MCF 10A (cell line): ENCODE measurements around the gene GPC4. TPM values are rescaled to one million over a fixed set of nuclear protein-coding genes. Genes with fewer than 3 reads are reported as not detected.

Source experiments
- BruUV-seq: library from RNA; stranded (reverse); fragments of 400-500 nt; replicated peaks from 2 replicates; lab custom pipeline; 2021; lab: Mats Ljungman, UMichigan
- CTCF ChIA-PET: fragments of 300-600 bp; sonication (Branson Sonifier 250); formaldehyde crosslinking; extraction: SDS; loops from one replicate; lab custom pipeline; 2021; ENCODE audit warnings: antibody characterized with exemption, inconsistent platforms; lab: Yijun Ruan, JAX
- POLR2A ChIA-PET: fragments of 300-600, 350-650 bp; sonication (Branson Sonifier 250); formaldehyde crosslinking; extraction: SDS; loops from one replicate; lab custom pipeline; 2020; ENCODE audit warnings: antibody characterized with exemption, inconsistent platforms; lab: Yijun Ruan, JAX
- DNase-seq: peaks from one replicate; pipeline ENCODE4 v3.0.0-alpha.2; 2018; ENCODE audit not compliant: unreplicated experiment
- H3K27ac Mint-ChIP-seq: one replicate; pipeline ENCODE4 v1.8.0; 2022; ENCODE audit warnings: mild to moderate bottlenecking, low read depth, mixed read lengths; ENCODE audit not compliant: unreplicated experiment
- H3K27me3 Mint-ChIP-seq: one replicate; pipeline ENCODE4 v1.8.0; 2022; ENCODE audit warnings: mixed read lengths; ENCODE audit not compliant: insufficient read depth, unreplicated experiment
- H3K36me3 Mint-ChIP-seq: one replicate; pipeline ENCODE4 v1.8.0; 2022; ENCODE audit warnings: mild to moderate bottlenecking, moderate library complexity, mixed read lengths; ENCODE audit not compliant: insufficient read depth, unreplicated experiment
- H3K4me1 Mint-ChIP-seq: one replicate; pipeline ENCODE4 v1.8.0; 2022; ENCODE audit warnings: mixed read lengths; ENCODE audit not compliant: insufficient read depth, unreplicated experiment
- H3K4me3 Mint-ChIP-seq: one replicate; pipeline ENCODE4 v1.8.0; 2022; ENCODE audit warnings: mild to moderate bottlenecking, moderate library complexity, mixed read lengths; ENCODE audit not compliant: unreplicated experiment
- H3K9me3 Mint-ChIP-seq: one replicate; pipeline ENCODE4 v1.8.0; 2022; ENCODE audit warnings: mixed read lengths; ENCODE audit not compliant: unreplicated experiment
- CTCF ChIP-seq: fragments of 200-600 bp; IDR thresholded peaks from one replicate; pipeline ENCODE4 v1.8.0; 2022; ENCODE audit warnings: antibody characterized with exemption, mild to moderate bottlenecking; ENCODE audit not compliant: unreplicated experiment
- intact Hi-C: fragments of 100-400 bp; cut with micrococcal nuclease; formaldehyde crosslinking; loops from 2 replicates; pipeline ENCODE4 v1.14.1; 2022
- total RNA-seq: library from RNA; stranded (reverse); gene quantifications from 2 replicates; pipeline ENCODE4 v1.2.3, GENCODE V29; 2022

The GPC4 gene
- total RNA-seq, 1 experiment from 2014 or later: 1.4 TPM

GRCh38 chrX:133362538-133362937, 52.8 kb downstream of the GPC4 start:
- DNase-seq: no peak
- Mint-ChIP-seq H3K4me3 (no peak overlapping the region), H3K27me3 (peaks cover 85% of the 10 kb centered on the region), H3K36me3 (no peaks in the 10 kb centered on the region), H3K4me1 (no peaks in the 10 kb centered on the region), H3K27ac (no peak overlapping the region), H3K9me3 (no peaks in the 10 kb centered on the region)
- CTCF ChIA-PET: interaction anchor here (0.7 to 1.1 kb wide), 3 partner anchors 26 to 30 kb away, joined by 3 to 6 read pairs (median 3); no protein-coding TSS in a partner anchor
- intact Hi-C loops: no loop called here
- POLR2A ChIA-PET: no interaction called here
- no TSS peak for BruUV-seq
- TF ChIP-seq CTCF: no peak

GRCh38 chrX:133359466-133359865, 55.8 kb downstream of the GPC4 start:
- H3K4me3 Mint-ChIP-seq: no peak overlapping the region
- no peak overlapping the region for H3K27ac Mint-ChIP-seq
- TF ChIP-seq CTCF: no peak
- intact Hi-C loops: no loop called here
- no peaks in the 10 kb centered on the region for H3K9me3 Mint-ChIP-seq
- ChIA-PET POLR2A (no interaction called here), CTCF (no interaction called here)
- H3K36me3 Mint-ChIP-seq: peaks cover 7% of the 10 kb centered on the region
- no peaks in the 10 kb centered on the region for H3K4me1 Mint-ChIP-seq
- no peak for DNase-seq
- H3K27me3 Mint-ChIP-seq: peaks cover 79% of the 10 kb centered on the region
- BruUV-seq: no TSS peak

GRCh38 chrX:133353233-133353632, 62.1 kb downstream of the GPC4 start:
- POLR2A ChIA-PET: no interaction called here
- no peak overlapping the region for H3K27ac Mint-ChIP-seq

GRCh38 chrX:133350751-133351150, 64.5 kb downstream of the GPC4 start:
- POLR2A ChIA-PET: no interaction called here
- no TSS peak for BruUV-seq
- H3K27me3 Mint-ChIP-seq: peaks cover 48% of the 10 kb centered on the region
- H3K36me3 Mint-ChIP-seq: no peaks in the 10 kb centered on the region
- no peaks in the 10 kb centered on the region for H3K4me1 Mint-ChIP-seq
- intact Hi-C loops: no loop called here
- DNase-seq: peak; percentile 78
- no peak for TF ChIP-seq CTCF
- CTCF ChIA-PET: interaction anchor here (0.7 kb wide), 1 partner anchor 399 kb away, joined by 3 read pairs; no protein-coding TSS in a partner anchor
- no peaks in the 10 kb centered on the region for H3K9me3 Mint-ChIP-seq
- no peak overlapping the region for H3K4me3 Mint-ChIP-seq
- H3K27ac Mint-ChIP-seq: no peak overlapping the region

More at GRCh38 chrX:133353233-133353632, 62.1 kb downstream of the GPC4 start:
- Mint-ChIP-seq H3K4me1 (no peaks in the 10 kb centered on the region), H3K36me3 (peaks cover 7% of the 10 kb centered on the region), H3K27me3 (peaks cover 48% of the 10 kb centered on the region), H3K9me3 (no peaks in the 10 kb centered on the region), H3K4me3 (no peak overlapping the region)
- DNase-seq: no peak
- no peak for TF ChIP-seq CTCF
- CTCF ChIA-PET: interaction anchor here (0.7 kb wide), 1 partner anchor 58 kb away, joined by 4 read pairs; no protein-coding TSS in a partner anchor
- BruUV-seq: no TSS peak
- intact Hi-C loops: no loop called here
